ENCODE data around the gene KISS1R.

Gene KISS1R

GRCh38 chr19:899336-900042, 17.6 kb upstream of the KISS1R start:
- no peak for DNase-seq (ENCODE audit: low read depth, low spot score)

DNA sequence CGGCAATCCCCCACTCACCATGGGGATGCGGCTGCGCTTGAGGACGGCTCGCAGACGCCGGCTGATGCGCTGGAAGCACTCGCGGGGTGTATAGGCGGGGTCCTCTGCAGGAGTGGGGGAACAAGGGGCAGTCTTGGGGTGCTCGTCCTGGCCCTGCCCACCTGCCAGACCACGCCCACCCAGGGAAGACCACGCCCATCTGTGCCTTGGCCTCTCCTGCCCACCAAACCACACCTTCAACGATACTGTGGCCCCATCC, 17.2 kb upstream of the KISS1R start:
- DNase-seq (ENCODE audit: low read depth, low spot score): no peak

GRCh38 chr19:900302-901111, 16.6 kb upstream of the KISS1R start:
- peak; percentile 45 for DNase-seq (ENCODE audit: low read depth, low spot score)

GRCh38 chr19:901216-902092, 15.7 kb upstream of the KISS1R start:
- DNase-seq (ENCODE audit: low read depth, low spot score): no peak

GRCh38 chr19:902093-902370, 15.1 kb upstream of the KISS1R start:
- no peak for DNase-seq (ENCODE audit: low read depth, low spot score)

DNA sequence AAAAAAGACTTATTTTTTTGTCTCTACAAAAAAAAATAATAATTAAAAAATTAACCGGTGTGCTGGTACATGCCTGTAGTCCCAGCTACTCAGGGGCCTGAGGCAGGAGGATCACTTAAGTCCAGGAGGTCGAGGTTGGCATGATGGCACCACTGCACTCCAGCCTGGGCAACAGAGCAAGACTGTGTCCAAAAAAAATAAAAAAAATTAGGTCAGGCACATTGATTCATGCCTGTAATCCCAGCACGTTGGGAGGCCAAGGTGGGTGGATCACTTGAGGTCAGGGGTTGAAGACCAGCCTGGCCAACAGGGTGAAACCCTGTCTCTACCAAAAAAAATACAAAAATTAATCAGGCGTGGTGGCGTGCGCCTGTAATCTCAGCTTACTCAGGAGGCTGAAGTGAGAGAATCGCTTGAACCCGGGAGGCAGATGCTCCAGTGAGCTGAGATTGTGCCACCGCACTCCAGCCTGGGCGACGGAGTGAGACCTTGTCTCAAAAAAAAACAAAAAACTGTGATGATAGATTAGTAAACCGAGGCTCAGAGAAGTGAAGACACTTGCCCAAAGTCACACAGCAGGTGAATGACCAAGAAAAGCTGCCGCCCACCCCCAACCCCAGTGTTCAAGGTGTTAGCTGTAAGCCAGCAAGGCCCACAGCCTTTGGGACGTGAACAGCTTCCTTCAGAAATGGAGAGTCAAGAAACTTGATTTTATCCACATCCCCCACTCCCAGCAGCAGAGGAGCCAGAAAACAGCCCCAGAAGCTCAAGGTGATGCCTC, 14.5 kb upstream of the KISS1R start:
- no peak for DNase-seq (ENCODE audit: low read depth, low spot score)

DNA sequence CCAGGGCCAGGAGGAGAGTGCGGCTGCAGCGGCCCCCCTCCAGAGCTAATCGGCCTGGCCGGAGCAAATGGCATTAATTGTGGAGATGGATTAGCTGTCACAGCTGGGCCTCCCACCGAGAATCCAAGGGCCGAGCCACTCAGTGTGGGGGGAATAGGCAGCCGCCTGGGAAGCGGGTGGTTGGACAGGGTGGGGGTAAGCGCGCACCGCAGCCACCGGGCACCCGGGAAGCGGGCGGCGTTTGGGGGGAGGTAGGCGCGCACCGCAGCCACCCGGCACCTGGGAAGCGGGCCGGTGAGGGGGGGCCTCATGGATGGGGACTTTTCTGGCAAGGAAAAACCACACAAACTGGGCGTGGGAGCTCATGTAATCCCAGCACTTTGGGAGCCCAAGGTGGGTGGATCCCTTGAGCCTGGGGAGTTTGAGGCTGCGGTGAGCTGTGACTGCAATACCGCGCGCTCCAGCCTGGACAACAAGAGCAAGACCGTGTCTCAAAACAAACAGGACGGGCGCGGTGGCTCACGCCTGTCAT, 13.8 kb upstream of the KISS1R start:
- peak; percentile 57 for DNase-seq (ENCODE audit: low read depth, low spot score)

GRCh38 chr19:904545-904944, 12.6 kb upstream of the KISS1R start:
- DNase-seq (ENCODE audit: low read depth, low spot score): no peak

- no peak for DNase-seq (ENCODE audit: low read depth, low spot score)
Observed at GRCh38 chr19:906480-906879, 10.7 kb upstream of the KISS1R start.

DNA sequence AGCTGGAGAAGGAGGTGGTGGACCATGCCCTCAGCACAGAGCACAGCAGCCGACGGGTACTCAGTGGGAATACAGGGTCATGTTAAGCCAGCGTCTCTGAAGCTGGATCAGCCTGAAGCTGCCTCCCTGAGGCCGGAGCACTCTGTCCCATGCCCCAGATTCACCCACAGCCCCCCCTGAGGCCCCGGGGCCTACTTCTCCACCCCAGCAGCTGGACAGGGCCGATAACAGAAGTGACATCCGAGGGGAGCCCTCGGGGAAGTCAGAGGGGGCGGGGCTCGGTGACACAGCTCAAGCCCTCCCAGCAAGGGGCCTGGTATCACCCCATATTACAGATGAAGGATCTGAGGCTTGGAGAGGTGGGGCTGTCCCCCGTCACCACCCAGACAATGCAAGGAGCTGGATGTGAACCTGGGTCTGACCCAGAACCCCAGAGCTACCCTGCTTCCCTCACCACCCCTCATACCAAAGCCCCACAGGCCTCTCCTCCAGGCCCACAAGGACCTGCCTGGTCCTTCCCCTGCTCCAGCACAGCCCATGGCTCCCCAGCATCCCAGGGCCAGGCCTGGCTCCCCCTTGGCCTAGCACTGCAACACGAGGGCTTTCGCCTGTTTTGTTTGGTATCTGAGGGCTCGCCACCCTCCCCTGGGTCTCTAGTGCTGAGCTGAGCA, 9.8 kb upstream of the KISS1R start:
- no peak for DNase-seq (ENCODE audit: low read depth, low spot score)

- no peak for DNase-seq (ENCODE audit: low read depth, low spot score)
Observed at GRCh38 chr19:911197-912033, 5.7 kb upstream of the KISS1R start.

GRCh38 chr19:912181-913079, 4.7 kb upstream of the KISS1R start:
- no peak for DNase-seq (ENCODE audit: low read depth, low spot score)

GRCh38 chr19:913080-913748, 3.9 kb upstream of the KISS1R start, which contains the start of gene R3HDM4:
Gene R3HDM4 (minus strand): TSS chr19:913219. CDS start chr19:913157, 62 bp downstream.
- DNase-seq (ENCODE audit: low read depth, low spot score): no peak

GRCh38 chr19:916645-917322, 349 bp upstream of the KISS1R start:
- no peak for DNase-seq (ENCODE audit: low read depth, low spot score)

- no peak for DNase-seq (ENCODE audit: low read depth, low spot score)
Observed at GRCh38 chr19:918152-918437, 962 bp downstream of the KISS1R start.

GRCh38 chr19:918481-919198, 1.5 kb downstream of the KISS1R start:
- DNase-seq (ENCODE audit: low read depth, low spot score): no peak
